AG04450 (cell line): Measurements from ENCODE around the gene PSMD12. TPM values are rescaled to one million over a fixed set of nuclear protein-coding genes. Genes with fewer than 3 reads are reported as not detected.

ENCODE experiments used
- CTCF ChIA-PET: fragments of 300-600, 350-600 bp; formaldehyde crosslinking; extraction: SDS; loops from one replicate; lab custom pipeline; 2022; ENCODE audit warnings: antibody characterized with exemption, inconsistent platforms; lab: Charles Lee
- POLR2A ChIA-PET: fragments of 350-600 bp; formaldehyde crosslinking; extraction: SDS; loops from one replicate; lab custom pipeline; 2021; ENCODE audit warnings: antibody characterized with exemption, inconsistent platforms; lab: Yijun Ruan, JAX
- DNase-seq: peaks from one replicate; pipeline ENCODE4 v3.0.0-alpha.2; 2011; ENCODE audit warnings: low read depth, low spot score
- H3K27ac ChIP-seq: one replicate; pipeline ENCODE4 v1.5.1; 2012; ENCODE audit warnings: low read depth, low read length, control low read depth
- H3K27me3 ChIP-seq: one replicate; pipeline ENCODE4 v1.6.0; 2012; ENCODE audit warnings: low read length; ENCODE audit not compliant: control insufficient read depth, insufficient read depth
- H3K4me3 ChIP-seq: 2 replicates; pipeline ENCODE4 v1.5.1; 2011; ENCODE audit warnings: mild to moderate bottlenecking, low read depth, low read length, control low read depth
- H3K9me3 ChIP-seq: 2 replicates; pipeline ENCODE4 v1.5.1; 2012; ENCODE audit warnings: low read length; ENCODE audit not compliant: control insufficient read depth, insufficient read depth
- polyA plus RNA-seq: library from polyadenylated mRNA; depleted of rRNA; stranded (reverse); fragments of >200 nt; gene quantifications from 2 replicates; pipeline ENCODE4 v1.2.3, GENCODE V29; 2011
- TF ChIP-seq, protein P1 (sequence below): IDR thresholded peaks from 2 replicates; pipeline ENCODE4 v1.5.1; 2011; ENCODE audit warnings: low read depth, low read length, control low read depth, inconsistent platforms

PSMD12 gene
- polyA plus RNA-seq, 1 experiment, result 42.1 TPM

DNA sequence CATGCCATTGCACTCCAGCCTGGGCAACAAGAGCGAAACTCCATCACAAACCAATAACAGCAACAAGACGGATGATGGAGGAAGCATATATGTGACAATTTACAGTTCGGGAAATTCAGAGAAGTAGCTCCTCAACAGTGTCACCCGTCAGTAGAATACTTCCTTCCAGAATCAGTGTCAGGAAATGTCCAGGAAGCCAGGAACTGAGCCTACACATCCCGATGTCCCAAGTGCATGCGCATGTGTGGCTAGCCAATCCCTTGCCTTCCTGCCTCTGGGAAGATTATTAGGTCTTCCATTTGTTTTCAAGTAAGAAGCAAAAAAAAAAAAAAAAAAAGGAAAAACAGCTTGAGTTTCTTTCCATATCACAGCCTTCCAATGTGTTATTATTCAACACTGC is 9.3 kb upstream of the PSMD12 start:
- H3K27ac ChIP-seq, result no peak overlapping the region
- ChIA-PET POLR2A (interaction anchor here (0.6 kb wide), 2 partner anchors 10 to 450 kb away, joined by 3 to 5 read pairs; no protein-coding TSS in a partner anchor), CTCF (interaction anchor here (0.6 to 7.6 kb wide), 30 partner anchors 9 to 661 kb away, joined by 3 to 126 read pairs (median 4); partner anchors contain the start of genes NOL11 and PSMD12)
- no peak for DNase-seq
- H3K4me3 ChIP-seq, result no peak overlapping the region
- no peaks in the 10 kb centered on the region; the same call in 1 of the 2 replicates for H3K9me3 ChIP-seq
- no peaks in the 10 kb centered on the region for H3K27me3 ChIP-seq
- TF ChIP-seq, protein P1, sequence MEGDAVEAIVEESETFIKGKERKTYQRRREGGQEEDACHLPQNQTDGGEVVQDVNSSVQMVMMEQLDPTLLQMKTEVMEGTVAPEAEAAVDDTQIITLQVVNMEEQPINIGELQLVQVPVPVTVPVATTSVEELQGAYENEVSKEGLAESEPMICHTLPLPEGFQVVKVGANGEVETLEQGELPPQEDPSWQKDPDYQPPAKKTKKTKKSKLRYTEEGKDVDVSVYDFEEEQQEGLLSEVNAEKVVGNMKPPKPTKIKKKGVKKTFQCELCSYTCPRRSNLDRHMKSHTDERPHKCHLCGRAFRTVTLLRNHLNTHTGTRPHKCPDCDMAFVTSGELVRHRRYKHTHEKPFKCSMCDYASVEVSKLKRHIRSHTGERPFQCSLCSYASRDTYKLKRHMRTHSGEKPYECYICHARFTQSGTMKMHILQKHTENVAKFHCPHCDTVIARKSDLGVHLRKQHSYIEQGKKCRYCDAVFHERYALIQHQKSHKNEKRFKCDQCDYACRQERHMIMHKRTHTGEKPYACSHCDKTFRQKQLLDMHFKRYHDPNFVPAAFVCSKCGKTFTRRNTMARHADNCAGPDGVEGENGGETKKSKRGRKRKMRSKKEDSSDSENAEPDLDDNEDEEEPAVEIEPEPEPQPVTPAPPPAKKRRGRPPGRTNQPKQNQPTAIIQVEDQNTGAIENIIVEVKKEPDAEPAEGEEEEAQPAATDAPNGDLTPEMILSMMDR, result no peak

DNA sequence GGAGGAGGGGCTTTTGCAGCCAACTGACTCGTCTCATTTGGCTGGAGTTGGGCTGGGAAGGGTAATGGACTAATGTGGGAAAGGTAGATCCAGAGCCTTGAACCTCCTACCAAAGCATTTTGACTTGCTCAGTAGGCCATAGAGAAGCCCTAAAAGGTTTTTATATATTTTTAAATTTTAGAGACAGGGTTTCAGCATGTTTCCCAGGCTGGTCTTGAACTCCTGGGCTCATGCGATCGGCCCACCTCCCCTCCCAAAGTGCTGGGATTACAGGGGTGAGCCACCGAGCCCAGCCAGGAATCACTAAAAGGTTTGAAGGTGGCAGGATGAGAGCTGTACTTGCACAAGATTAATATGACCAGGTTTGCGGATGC is 8.7 kb upstream of the PSMD12 start:
- Histone ChIP-seq H3K4me3 (no peak overlapping the region), H3K27ac (no peak overlapping the region), H3K27me3 (no peaks in the 10 kb centered on the region), H3K9me3 (no peaks in the 10 kb centered on the region; the same call in 1 of the 2 replicates)
- CTCF ChIA-PET, result interaction anchor here (0.6 to 7.6 kb wide), 32 partner anchors 8 to 428 kb away, joined by 3 to 126 read pairs (median 4); partner anchors contain the start of genes NOL11 and PSMD12
- no peak for DNase-seq
- POLR2A ChIA-PET, result no interaction called here
- TF ChIP-seq, protein P1, result no peak

DNA sequence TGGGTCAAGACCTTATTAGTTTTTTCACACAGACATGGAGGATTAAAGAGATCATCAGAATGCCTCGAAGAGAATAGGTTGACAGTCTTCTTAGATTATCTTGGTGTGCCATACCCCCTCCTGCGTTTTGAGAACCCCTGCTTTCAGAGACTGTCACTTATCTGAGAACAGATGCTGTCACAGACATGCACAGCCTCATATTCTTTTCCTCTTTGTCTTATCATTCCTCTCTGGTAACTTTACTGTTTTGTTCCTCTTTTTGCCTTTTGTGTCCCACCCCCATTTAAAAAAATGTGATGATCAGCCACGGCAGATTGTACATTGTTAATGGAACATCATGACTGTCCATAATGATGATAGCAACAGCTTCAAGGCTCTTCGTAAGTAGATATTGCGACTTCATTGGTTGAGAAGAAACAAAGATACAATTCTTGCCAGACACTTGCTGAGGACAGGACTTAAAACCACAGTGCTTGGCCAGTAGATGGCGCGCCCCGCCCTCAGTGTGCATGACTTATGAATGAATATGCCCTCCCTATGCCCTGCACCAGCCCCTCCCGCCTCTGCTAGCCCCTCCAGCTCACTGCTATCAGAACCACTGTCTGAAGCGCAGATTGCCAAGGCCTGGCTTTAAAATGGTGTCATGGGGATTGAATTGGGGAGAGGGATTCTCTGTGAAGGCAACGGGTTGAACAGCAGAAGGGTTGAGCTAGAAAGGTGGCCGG is 8.1 kb upstream of the PSMD12 start:
- peak; percentile 63 for DNase-seq
- CTCF ChIA-PET, result interaction anchor here (0.6 to 7.6 kb wide), 40 partner anchors 8 to 429 kb away, joined by 3 to 126 read pairs (median 4); partner anchors contain the start of genes NOL11 and PSMD12
- POLR2A ChIA-PET, result no interaction called here
- TF ChIP-seq, protein P1, result peak; percentile 89
- Histone ChIP-seq H3K27me3 (no peaks in the 10 kb centered on the region), H3K9me3 (no peaks in the 10 kb centered on the region; the same call in 1 of the 2 replicates), H3K27ac (no peak overlapping the region), H3K4me3 (no peak overlapping the region)

DNA sequence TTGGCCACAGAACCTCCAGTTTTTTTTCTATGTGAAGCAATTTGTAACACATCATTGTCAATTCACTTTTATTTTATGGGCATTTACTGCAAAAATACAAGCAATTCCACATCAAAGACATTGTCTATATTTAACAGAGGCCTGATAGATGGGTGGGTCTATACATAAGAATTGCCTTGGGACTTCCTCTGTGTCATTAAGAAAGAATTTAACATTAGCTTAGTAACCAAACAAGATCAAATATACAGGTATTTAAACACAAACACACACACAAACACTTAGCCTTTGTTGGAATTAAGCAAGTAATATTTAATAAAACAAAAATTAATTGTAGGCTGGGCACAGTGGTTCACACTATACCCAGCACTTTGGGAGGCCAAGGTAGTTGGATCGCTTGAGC is 6.4 kb upstream of the PSMD12 start:
- Histone ChIP-seq H3K27me3 (no peaks in the 10 kb centered on the region), H3K27ac (no peak overlapping the region), H3K4me3 (no peak overlapping the region), H3K9me3 (no peaks in the 10 kb centered on the region; the same call in 1 of the 2 replicates)
- TF ChIP-seq, protein P1, result no peak
- POLR2A ChIA-PET, result interaction anchor here (0.7 kb wide), 1 partner anchor 235 kb away, joined by 4 read pairs; no protein-coding TSS in a partner anchor
- CTCF ChIA-PET, result interaction anchor here (1.2 to 7.6 kb wide), 8 partner anchors 103 to 322 kb away, joined by 3 to 126 read pairs (median 10); no protein-coding TSS in a partner anchor
- no peak for DNase-seq

DNA sequence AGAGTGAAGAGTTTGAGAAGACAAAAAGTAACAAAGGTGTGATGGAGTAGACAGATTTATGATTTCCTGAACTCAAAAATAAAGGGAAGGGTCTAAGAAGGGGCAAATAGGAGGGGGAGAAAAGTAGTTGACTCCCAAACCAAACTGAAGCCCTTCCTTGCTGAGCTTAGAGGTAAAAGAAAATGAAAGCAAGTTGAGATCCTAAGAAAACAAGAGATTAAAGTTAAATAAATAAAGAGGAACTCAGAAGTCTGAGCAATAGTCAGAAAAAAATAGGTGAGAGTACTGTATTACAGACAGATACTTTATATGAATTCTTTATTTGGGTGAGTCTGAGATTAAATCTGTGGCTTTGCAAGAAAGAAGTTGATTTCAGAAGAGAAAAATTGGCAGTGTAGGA is 3.3 kb upstream of the PSMD12 start:
- no peak overlapping the region for H3K27ac ChIP-seq
- TF ChIP-seq, protein P1, result no peak
- no peaks in the 10 kb centered on the region; the same call in 1 of the 2 replicates for H3K9me3 ChIP-seq
- DNase-seq, result no peak
- POLR2A ChIA-PET, result no interaction called here
- no peaks in the 10 kb centered on the region for H3K27me3 ChIP-seq
- H3K4me3 ChIP-seq, result no peak overlapping the region
- CTCF ChIA-PET, result interaction anchor here (0.9 to 1.5 kb wide), 3 partner anchors 9 to 320 kb away, joined by 3 to 4 read pairs (median 4); no protein-coding TSS in a partner anchor
